ENCODE results near the gene TICAM1. TPM values are rescaled to one million over a fixed set of nuclear protein-coding genes. Genes with fewer than 3 reads are reported as not detected.
"Not testable (repeated sequence)": the region's sequence is repeated elsewhere in the genome, so short reads cannot be mapped to it uniquely, and the experiment has no call there.

The TICAM1 gene
- total RNA-seq, 1 donor from 2014 or later = 3.4 TPM

- Mint-ChIP-seq H3K9me3 (ENCODE audit: low read depth) (no peaks in the 10 kb centered on the region), H3K4me3 (ENCODE audit: low read depth) (no peak overlapping the region), H3K4me1 (ENCODE audit: low read depth) (no peaks in the 10 kb centered on the region), H3K36me3 (ENCODE audit: insufficient read depth) (peaks cover 30% of the 10 kb centered on the region), H3K27me3 (no peaks in the 10 kb centered on the region), H3K27ac (no peak overlapping the region)
- TF ChIP-seq CTCF (IDR thresholded peaks at IDR 0.05; ENCODE audit: unreplicated experiment) = no peak
- no peak for DNase-seq (ENCODE audit: low spot score, unreplicated experiment)
Observed at GRCh38 chr19:4843647-4843965, 12.1 kb upstream of the TICAM1 start.

DNA sequence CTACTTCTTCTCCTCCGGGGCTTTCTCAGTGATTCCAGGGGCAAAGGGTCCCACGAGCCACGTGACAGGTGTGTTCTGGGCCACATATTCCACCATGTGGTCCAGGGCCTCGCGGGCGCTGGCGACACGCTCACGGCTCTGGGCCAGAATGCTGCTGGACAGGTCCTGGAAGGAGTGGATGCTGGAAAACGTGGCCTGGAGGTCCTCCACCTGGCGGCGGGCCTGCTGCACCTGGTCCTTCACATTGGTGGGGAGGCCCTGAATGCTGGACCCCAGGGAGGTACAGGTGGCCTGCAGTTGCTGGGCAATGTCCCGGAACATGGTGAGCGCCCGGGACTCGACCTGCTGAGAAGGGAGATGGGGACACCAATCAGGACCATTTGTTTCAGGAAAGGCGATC is 7.7 kb upstream of the TICAM1 start:
- TF ChIP-seq CTCF (IDR thresholded peaks at IDR 0.05; ENCODE audit: unreplicated experiment) = no peak
- Mint-ChIP-seq H3K36me3 (ENCODE audit: insufficient read depth) (peaks cover 26% of the 10 kb centered on the region), H3K4me1 (ENCODE audit: low read depth) (no peaks in the 10 kb centered on the region), H3K9me3 (ENCODE audit: low read depth) (no peaks in the 10 kb centered on the region), H3K27me3 (no peaks in the 10 kb centered on the region), H3K4me3 (ENCODE audit: low read depth) (no peak overlapping the region), H3K27ac (no peak overlapping the region)
- no peak for DNase-seq (ENCODE audit: low spot score, unreplicated experiment)

DNA sequence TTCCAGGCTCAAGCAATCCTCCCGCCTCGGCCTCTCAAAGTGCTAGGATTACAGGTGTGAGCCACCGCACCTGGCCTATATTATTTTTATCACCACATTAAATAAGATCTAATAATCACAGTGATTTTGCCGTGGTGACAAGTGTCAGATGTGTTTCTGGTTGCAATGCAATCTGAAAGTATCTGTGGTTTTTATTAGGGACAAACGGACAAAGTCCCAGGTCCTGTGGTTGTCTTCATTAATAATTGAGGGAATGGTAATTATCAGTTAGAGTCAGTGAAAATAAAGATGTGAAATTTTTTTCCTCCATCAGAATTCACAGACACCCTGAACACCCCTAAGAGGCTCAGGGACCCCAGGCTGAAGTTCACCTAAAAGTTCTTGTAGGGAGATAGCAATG is 1.3 kb upstream of the TICAM1 start:
- Mint-ChIP-seq H3K4me3 (ENCODE audit: low read depth) (peak overlapping the region; percentile 52), H3K27me3 (no peaks in the 10 kb centered on the region), H3K36me3 (ENCODE audit: insufficient read depth) (peaks cover 5% of the 10 kb centered on the region), H3K4me1 (ENCODE audit: low read depth) (peaks cover 6% of the 10 kb centered on the region), H3K27ac (no peak overlapping the region), H3K9me3 (ENCODE audit: low read depth) (no peaks in the 10 kb centered on the region)
- DNase-seq (ENCODE audit: low spot score, unreplicated experiment) = no peak
- TF ChIP-seq CTCF (IDR thresholded peaks at IDR 0.05; ENCODE audit: unreplicated experiment) = no peak

DNA sequence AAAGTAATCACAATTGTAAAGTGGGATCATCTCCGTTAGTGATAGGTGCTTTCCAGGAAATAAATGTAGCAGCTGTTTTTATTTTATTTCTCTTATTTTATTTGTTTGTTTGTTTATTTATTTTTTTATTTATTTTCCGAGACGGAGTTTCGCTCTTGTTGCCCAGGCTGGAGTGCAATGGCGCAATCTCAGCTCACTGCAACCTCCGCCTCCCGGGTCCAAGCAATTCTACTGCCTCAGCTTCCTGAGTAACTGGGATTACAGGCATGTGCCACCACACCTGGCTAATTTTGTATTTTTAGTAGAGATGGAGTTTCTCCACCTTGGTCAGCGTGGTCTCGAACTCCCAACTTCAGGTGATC is 448 bp upstream of the TICAM1 start:
- not testable (repeated sequence) for DNase-seq (ENCODE audit: low spot score, unreplicated experiment); H3K27ac Mint-ChIP-seq; H3K27me3 Mint-ChIP-seq; H3K4me1 Mint-ChIP-seq (ENCODE audit: low read depth); H3K36me3 Mint-ChIP-seq (ENCODE audit: insufficient read depth); H3K9me3 Mint-ChIP-seq (ENCODE audit: low read depth)
- peak overlapping the region; percentile 74 for H3K4me3 Mint-ChIP-seq (ENCODE audit: low read depth)

DNA sequence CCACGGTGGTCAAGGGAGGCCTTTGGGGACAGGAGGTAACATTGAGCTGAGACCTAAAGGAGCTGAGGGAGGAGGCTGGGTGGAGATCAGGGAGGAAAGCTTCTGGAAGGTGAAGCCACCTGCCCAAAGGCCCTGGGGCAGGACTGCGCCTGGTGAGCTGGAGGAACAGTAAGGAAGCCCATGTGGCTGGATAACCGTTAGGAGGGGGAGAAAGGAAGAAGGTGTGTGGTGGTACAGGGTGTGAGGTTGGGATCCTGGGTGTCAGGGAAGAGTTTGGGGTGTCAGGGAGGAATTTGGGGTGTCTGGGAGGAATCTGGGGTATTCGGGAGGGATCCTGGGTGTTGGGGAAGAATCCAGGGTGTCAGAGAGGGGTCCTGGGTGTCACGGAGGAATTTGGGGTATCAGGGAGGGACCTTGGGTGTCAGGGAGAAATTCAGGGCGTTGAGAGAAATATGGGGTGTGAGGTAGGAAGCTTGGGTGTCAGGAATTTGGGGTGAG is 695 bp downstream of the TICAM1 start:
- no peaks in the 10 kb centered on the region for H3K36me3 Mint-ChIP-seq (ENCODE audit: insufficient read depth)
- DNase-seq (ENCODE audit: low spot score, unreplicated experiment) = no peak
- no peaks in the 10 kb centered on the region for H3K9me3 Mint-ChIP-seq (ENCODE audit: low read depth)
- peaks cover 6% of the 10 kb centered on the region for H3K4me1 Mint-ChIP-seq (ENCODE audit: low read depth)
- TF ChIP-seq CTCF (IDR thresholded peaks at IDR 0.05; ENCODE audit: unreplicated experiment) = no peak
- peak overlapping the region; percentile 31 for H3K27ac Mint-ChIP-seq
- no peaks in the 10 kb centered on the region for H3K27me3 Mint-ChIP-seq
- H3K4me3 Mint-ChIP-seq (ENCODE audit: low read depth) = peak overlapping the region; percentile 67

DNA sequence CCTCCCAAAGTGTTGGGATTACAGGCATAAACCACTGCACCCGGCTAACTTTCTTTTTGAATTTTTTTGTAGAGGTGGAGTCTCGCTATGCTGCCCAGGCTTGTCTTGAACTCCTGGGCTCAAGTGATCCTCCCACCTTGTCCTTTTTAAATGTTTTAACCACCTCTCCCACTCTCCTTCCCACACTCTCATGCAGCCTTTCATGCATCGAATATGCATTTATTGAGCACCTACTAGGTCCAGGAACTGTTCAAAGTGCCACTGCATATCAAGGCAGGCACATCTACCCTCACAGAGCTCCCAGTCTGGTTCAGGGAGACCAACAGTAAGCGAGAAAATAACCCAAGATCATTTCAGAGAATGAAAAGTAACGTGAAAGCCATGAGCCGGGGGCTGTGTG is 1.2 kb downstream of the TICAM1 start:
- H3K36me3 Mint-ChIP-seq (ENCODE audit: insufficient read depth) = no peaks in the 10 kb centered on the region
- TF ChIP-seq CTCF (IDR thresholded peaks at IDR 0.05; ENCODE audit: unreplicated experiment) = no peak
- no peaks in the 10 kb centered on the region for H3K9me3 Mint-ChIP-seq (ENCODE audit: low read depth)
- H3K27ac Mint-ChIP-seq = no peak overlapping the region
- no peaks in the 10 kb centered on the region for H3K27me3 Mint-ChIP-seq
- DNase-seq (ENCODE audit: low spot score, unreplicated experiment) = no peak
- H3K4me3 Mint-ChIP-seq (ENCODE audit: low read depth) = peak overlapping the region; percentile 67
- H3K4me1 Mint-ChIP-seq (ENCODE audit: low read depth) = peaks cover 6% of the 10 kb centered on the region
